ENCODE data around the gene USP12.

DNA sequence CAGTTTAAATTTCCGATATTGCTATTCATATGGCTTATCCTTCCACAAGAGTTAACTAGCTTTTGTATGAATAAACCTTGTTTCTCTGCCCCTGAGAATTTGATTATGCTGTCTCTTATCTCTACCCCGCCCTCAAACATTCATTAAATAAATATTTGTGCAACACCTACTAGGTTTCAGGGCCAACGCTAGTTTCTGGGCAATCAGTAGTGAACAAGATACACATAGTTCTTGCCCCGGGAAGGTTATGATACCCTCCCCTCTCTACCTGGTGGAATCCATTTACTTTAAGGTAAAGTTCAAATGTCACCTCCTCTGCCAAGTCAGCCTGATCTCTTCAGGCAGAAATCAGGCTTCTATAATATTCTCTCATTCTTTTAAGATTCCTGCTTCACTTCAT lies 16.6 kb upstream of the USP12 start:
- TF ChIP-seq POLR2AphosphoS5 (IDR thresholded peaks at IDR 0.05; ENCODE audit: borderline replicate concordance, low read depth, low read length) (no peak), EZH2 (IDR thresholded peaks at IDR 0.05) (no peak)

All from SK-N-MC (cell line).